ENCODE measurements around the gene ARMC3.

DNA sequence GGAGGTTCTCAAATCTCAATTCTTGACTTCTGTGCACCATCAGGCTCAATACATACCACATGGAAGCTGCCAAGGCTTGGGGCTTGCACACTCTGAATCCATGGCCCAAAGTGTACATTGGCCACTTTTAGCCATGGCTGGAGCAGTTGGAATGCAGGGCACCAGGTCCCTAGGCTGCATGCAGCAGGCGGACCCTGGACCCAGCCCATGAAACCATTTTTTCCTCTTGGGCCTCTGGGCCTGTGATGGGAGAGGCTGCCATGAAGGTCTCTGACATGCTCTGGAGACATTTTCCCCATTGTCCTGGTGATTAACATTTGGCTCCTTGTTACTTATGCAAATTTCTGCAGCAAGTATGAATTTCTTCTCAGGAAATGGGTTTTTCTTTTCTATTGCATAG, 19.0 kb upstream of the ARMC3 start:
- TF ChIP-seq, protein P1, sequence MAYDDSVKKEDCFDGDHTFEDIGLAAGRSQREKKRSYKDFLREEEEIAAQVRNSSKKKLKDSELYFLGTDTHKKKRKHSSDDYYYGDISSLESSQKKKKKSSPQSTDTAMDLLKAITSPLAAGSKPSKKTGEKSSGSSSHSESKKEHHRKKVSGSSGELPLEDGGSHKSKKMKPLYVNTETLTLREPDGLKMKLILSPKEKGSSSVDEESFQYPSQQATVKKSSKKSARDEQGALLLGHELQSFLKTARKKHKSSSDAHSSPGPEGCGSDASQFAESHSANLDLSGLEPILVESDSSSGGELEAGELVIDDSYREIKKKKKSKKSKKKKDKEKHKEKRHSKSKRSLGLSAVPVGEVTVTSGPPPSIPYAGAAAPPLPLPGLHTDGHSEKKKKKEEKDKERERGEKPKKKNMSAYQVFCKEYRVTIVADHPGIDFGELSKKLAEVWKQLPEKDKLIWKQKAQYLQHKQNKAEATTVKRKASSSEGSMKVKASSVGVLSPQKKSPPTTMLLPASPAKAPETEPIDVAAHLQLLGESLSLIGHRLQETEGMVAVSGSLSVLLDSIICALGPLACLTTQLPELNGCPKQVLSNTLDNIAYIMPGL (CRISPR knock-in tag; IDR thresholded peaks at IDR 0.05): no peak
- TF ChIP-seq ZNF138 (CRISPR knock-in tag; conservative IDR thresholded peaks at IDR 0.05) (no peak), KAT7 (CRISPR knock-in tag; IDR thresholded peaks at IDR 0.05; ENCODE audit: borderline replicate concordance) (no peak), USF2 (CRISPR knock-in tag; IDR thresholded peaks at IDR 0.05) (no peak), ZNF263 (CRISPR knock-in tag; IDR thresholded peaks at IDR 0.05; ENCODE audit: low read depth) (no peak), ZNF423 (CRISPR knock-in tag; IDR thresholded peaks at IDR 0.05) (no peak), TCF7 (CRISPR knock-in tag; IDR thresholded peaks at IDR 0.05; ENCODE audit: low read depth) (no peak), MAX (CRISPR knock-in tag; IDR thresholded peaks at IDR 0.05) (no peak), ZNF232 (CRISPR knock-in tag; IDR thresholded peaks at IDR 0.05) (no peak), ARID4B (CRISPR knock-in tag; IDR thresholded peaks at IDR 0.05; ENCODE audit: borderline replicate concordance) (no peak), NFYB (CRISPR knock-in tag; conservative IDR thresholded peaks at IDR 0.05; ENCODE audit: low read depth) (no peak)
- TF ChIP-seq, protein P2, sequence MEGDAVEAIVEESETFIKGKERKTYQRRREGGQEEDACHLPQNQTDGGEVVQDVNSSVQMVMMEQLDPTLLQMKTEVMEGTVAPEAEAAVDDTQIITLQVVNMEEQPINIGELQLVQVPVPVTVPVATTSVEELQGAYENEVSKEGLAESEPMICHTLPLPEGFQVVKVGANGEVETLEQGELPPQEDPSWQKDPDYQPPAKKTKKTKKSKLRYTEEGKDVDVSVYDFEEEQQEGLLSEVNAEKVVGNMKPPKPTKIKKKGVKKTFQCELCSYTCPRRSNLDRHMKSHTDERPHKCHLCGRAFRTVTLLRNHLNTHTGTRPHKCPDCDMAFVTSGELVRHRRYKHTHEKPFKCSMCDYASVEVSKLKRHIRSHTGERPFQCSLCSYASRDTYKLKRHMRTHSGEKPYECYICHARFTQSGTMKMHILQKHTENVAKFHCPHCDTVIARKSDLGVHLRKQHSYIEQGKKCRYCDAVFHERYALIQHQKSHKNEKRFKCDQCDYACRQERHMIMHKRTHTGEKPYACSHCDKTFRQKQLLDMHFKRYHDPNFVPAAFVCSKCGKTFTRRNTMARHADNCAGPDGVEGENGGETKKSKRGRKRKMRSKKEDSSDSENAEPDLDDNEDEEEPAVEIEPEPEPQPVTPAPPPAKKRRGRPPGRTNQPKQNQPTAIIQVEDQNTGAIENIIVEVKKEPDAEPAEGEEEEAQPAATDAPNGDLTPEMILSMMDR (IDR thresholded peaks at IDR 0.05): no peak
